HepG2 (cell line): ENCODE measurements around the gene KDM6B. TPM values are rescaled to one million over a fixed set of nuclear protein-coding genes. Genes with fewer than 3 reads are reported as not detected.

Source experiments
- FOSL2 ChIP-seq: sonication (generic); formaldehyde crosslinking; IDR thresholded peaks from 2 replicates; pipeline ENCODE4 v1.4.0; 2020; ENCODE audit warnings: missing genetic modification reagents
- HNF4G ChIP-seq, 2 experiments: sonication (generic) in 1 of 2; formaldehyde crosslinking in 1 of 2; IDR thresholded peaks; 2 replicates each; pipeline versions ENCODE4 v1.4.0 to v1.6.1; 2011 to 2020; ENCODE audit warnings: borderline replicate concordance in 2 of 2, low read depth in 2 of 2, mild to moderate bottlenecking in 2 of 2, low read length in 1 of 2, missing genetic modification reagents in 1 of 2, moderate library complexity in 1 of 2
- KDM4B ChIP-seq: sonication (generic); formaldehyde crosslinking; IDR thresholded peaks from 2 replicates; pipeline ENCODE4 v1.4.0; 2020; ENCODE audit warnings: missing genetic modification reagents
- MLLT10 ChIP-seq: sonication (generic); formaldehyde crosslinking; IDR thresholded peaks from 2 replicates; pipeline ENCODE4 v1.4.0; 2020; ENCODE audit warnings: missing genetic modification reagents
- NBN ChIP-seq: fragments of 450-650 bp; conservative IDR thresholded peaks from 2 replicates; pipeline ENCODE4 v1.6.1; 2017
- NFE2L2 ChIP-seq: fragments of 150-350 bp; IDR thresholded peaks from 2 replicates; pipeline ENCODE4 v1.6.1; 2014; ENCODE audit warnings: low read length
- NR0B2 ChIP-seq: sonication (generic); formaldehyde crosslinking; IDR thresholded peaks from 2 replicates; pipeline ENCODE4 v1.4.0; 2020; ENCODE audit warnings: mild to moderate bottlenecking, missing genetic modification reagents
- PAWR ChIP-seq: sonication (generic); formaldehyde crosslinking; IDR thresholded peaks from 2 replicates; pipeline ENCODE4 v1.4.0; 2020; ENCODE audit warnings: missing genetic modification reagents, mild to moderate bottlenecking, borderline replicate concordance
- RFXAP ChIP-seq: sonication (generic); formaldehyde crosslinking; IDR thresholded peaks from 2 replicates; pipeline ENCODE4 v1.4.0; 2020; ENCODE audit warnings: missing genetic modification reagents, borderline replicate concordance
- SALL2 ChIP-seq: sonication (generic); formaldehyde crosslinking; IDR thresholded peaks from 2 replicates; pipeline ENCODE4 v1.8.1; 2023; ENCODE audit warnings: mild to moderate bottlenecking, missing genetic modification reagents, inconsistent platforms
- TCF7L2 ChIP-seq: IDR thresholded peaks from 2 replicates; pipeline ENCODE4 v1.6.1; 2011; ENCODE audit warnings: mild to moderate bottlenecking, low read depth, low read length, moderate library complexity
- TFDP1 ChIP-seq: IDR thresholded peaks from 2 replicates; pipeline ENCODE4 v1.6.1; 2016; ENCODE audit warnings: missing compliant biosample characterization, missing genetic modification reagents, borderline replicate concordance
- ZNF326 ChIP-seq: sonication (generic); formaldehyde crosslinking; IDR thresholded peaks from 2 replicates; pipeline ENCODE4 v1.4.0; 2020; ENCODE audit warnings: missing genetic modification reagents, borderline replicate concordance
- ZNF772 ChIP-seq: sonication (generic); formaldehyde crosslinking; IDR thresholded peaks from 2 replicates; pipeline ENCODE4 v1.5.0; 2020; ENCODE audit warnings: mild to moderate bottlenecking, missing genetic modification reagents
- polyA plus RNA-seq, 8 experiments: library from polyadenylated mRNA; depleted of rRNA in 3 of 8; stranded (reverse) in 7 of 8; unstranded in 1 of 8; fragments of >200 nt; fragmentation: Illumina TruSeq in 4 of 8; extraction: Trizol in 4 of 8; gene quantifications; 2 replicates each; pipeline versions ENCODE4 v1.2.1 to v1.2.3, GENCODE V29; 2011 to 2016; ENCODE audit warnings: low read depth in 4 of 8, missing spikeins in 1 of 8, mixed read lengths in 1 of 8; ENCODE audit not compliant: insufficient read depth in 1 of 8
- total RNA-seq, 5 experiments: library from RNA; depleted of rRNA; stranded (reverse); fragments of >200 nt; fragmentation: Illumina TruSeq; extraction: Trizol; gene quantifications; 2 replicates each; pipeline ENCODE4 v1.2.3, GENCODE V29; 2016; ENCODE audit warnings: low read depth in 1 of 5
- TF ChIP-seq, protein P1 (sequence below): sonication (generic); formaldehyde crosslinking; IDR thresholded peaks from 2 replicates; pipeline ENCODE4 v1.4.0; 2020; ENCODE audit warnings: mild to moderate bottlenecking, missing genetic modification reagents, borderline replicate concordance
- TF ChIP-seq, protein P2 (sequence below): sonication (generic); formaldehyde crosslinking; IDR thresholded peaks from 2 replicates; pipeline ENCODE4 v1.5.0; 2020; ENCODE audit warnings: mild to moderate bottlenecking, missing genetic modification reagents, borderline replicate concordance

The KDM6B gene
- total and polyA plus RNA-seq, 2 of the 13 experiments (the other 11 are each of a cell fraction or from before 2014, with no cell fraction given) = 1.3 to 2.1 TPM

DNA sequence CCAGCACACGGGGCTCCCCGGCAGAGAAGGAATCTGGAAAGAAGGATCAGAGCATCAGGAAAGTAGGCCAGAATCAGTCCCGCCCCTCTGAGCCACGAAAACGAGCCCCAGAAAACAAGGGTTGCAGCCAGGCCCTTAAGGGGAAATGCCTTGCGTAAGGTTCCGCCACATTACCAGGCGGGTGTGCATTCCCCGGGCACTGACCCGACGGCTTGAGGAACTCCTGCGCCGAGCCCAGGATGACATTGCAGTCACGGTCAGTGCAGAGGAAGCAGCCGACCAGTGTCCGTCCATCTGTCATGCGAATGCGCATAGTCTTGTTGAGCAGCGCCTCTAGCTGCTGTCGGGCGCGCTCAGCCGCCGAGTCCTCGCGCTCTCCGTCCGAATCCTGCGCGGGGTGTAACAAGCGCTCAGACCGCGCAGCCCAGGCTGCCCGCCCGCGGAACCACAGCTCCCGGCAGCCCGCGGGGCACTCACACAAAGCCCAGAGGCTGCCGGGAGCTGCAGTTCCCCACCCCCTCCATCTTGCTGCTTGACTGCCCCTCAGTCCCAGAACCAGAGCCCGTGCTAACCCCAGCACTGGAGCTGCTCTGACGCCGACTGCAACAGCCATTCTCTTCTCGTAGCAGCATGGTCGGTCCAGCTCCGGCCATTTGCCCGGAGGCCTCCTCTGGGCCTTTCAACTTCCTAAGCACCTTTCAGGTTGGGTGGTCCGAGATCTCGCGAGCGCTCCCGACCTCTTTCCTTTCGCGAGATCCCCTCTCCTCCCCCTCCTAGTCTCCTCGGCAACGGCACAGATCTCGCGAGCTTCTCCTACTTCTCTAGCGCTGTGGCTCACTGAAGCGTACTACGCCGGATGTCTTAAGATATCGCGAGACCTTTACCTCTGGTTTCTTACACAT is 23.0 kb downstream of the KDM6B start, which contains the start of gene NAA38 (continued):
- TF ChIP-seq NR0B2 (CRISPR knock-in tag) (no peak), TCF7L2 (no peak), TFDP1 (CRISPR knock-in tag) (peak; percentile 84), HNF4G (IDR thresholded peaks at IDR 0.05; ENCODE audit: borderline replicate concordance, low read depth, low read length) (no peak), HNF4G (CRISPR knock-in tag; IDR thresholded peaks at IDR 0.05; ENCODE audit: borderline replicate concordance, low read depth) (no peak), FOSL2 (CRISPR knock-in tag) (no peak), RFXAP (CRISPR knock-in tag) (no peak), KDM4B (CRISPR knock-in tag) (0 out of 2 replicates have a peak, but pooled peaks have one; percentile 53), ZNF326 (no peak), ZNF772 (CRISPR knock-in tag) (peak; percentile 32; the same call in 1 of the 2 replicates), NFE2L2 (no peak), PAWR (no peak), SALL2 (peak; percentile 68; the same call in 1 of the 2 replicates), NBN (no peak), MLLT10 (no peak)
- TF ChIP-seq, protein P1, sequence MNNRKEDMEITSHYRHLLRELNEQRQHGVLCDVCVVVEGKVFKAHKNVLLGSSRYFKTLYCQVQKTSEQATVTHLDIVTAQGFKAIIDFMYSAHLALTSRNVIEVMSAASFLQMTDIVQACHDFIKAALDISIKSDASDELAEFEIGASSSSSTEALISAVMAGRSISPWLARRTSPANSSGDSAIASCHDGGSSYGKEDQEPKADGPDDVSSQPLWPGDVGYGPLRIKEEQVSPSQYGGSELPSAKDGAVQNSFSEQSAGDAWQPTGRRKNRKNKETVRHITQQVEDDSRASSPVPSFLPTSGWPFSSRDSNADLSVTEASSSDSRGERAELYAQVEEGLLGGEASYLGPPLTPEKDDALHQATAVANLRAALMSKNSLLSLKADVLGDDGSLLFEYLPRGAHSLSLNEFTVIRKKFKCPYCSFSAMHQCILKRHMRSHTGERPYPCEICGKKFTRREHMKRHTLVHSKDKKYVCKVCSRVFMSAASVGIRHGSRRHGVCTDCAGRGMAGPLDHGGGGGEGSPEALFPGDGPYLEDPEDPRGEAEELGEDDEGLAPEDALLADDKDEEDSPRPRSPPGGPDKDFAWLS (CRISPR knock-in tag) = no peak
- TF ChIP-seq, protein P2, sequence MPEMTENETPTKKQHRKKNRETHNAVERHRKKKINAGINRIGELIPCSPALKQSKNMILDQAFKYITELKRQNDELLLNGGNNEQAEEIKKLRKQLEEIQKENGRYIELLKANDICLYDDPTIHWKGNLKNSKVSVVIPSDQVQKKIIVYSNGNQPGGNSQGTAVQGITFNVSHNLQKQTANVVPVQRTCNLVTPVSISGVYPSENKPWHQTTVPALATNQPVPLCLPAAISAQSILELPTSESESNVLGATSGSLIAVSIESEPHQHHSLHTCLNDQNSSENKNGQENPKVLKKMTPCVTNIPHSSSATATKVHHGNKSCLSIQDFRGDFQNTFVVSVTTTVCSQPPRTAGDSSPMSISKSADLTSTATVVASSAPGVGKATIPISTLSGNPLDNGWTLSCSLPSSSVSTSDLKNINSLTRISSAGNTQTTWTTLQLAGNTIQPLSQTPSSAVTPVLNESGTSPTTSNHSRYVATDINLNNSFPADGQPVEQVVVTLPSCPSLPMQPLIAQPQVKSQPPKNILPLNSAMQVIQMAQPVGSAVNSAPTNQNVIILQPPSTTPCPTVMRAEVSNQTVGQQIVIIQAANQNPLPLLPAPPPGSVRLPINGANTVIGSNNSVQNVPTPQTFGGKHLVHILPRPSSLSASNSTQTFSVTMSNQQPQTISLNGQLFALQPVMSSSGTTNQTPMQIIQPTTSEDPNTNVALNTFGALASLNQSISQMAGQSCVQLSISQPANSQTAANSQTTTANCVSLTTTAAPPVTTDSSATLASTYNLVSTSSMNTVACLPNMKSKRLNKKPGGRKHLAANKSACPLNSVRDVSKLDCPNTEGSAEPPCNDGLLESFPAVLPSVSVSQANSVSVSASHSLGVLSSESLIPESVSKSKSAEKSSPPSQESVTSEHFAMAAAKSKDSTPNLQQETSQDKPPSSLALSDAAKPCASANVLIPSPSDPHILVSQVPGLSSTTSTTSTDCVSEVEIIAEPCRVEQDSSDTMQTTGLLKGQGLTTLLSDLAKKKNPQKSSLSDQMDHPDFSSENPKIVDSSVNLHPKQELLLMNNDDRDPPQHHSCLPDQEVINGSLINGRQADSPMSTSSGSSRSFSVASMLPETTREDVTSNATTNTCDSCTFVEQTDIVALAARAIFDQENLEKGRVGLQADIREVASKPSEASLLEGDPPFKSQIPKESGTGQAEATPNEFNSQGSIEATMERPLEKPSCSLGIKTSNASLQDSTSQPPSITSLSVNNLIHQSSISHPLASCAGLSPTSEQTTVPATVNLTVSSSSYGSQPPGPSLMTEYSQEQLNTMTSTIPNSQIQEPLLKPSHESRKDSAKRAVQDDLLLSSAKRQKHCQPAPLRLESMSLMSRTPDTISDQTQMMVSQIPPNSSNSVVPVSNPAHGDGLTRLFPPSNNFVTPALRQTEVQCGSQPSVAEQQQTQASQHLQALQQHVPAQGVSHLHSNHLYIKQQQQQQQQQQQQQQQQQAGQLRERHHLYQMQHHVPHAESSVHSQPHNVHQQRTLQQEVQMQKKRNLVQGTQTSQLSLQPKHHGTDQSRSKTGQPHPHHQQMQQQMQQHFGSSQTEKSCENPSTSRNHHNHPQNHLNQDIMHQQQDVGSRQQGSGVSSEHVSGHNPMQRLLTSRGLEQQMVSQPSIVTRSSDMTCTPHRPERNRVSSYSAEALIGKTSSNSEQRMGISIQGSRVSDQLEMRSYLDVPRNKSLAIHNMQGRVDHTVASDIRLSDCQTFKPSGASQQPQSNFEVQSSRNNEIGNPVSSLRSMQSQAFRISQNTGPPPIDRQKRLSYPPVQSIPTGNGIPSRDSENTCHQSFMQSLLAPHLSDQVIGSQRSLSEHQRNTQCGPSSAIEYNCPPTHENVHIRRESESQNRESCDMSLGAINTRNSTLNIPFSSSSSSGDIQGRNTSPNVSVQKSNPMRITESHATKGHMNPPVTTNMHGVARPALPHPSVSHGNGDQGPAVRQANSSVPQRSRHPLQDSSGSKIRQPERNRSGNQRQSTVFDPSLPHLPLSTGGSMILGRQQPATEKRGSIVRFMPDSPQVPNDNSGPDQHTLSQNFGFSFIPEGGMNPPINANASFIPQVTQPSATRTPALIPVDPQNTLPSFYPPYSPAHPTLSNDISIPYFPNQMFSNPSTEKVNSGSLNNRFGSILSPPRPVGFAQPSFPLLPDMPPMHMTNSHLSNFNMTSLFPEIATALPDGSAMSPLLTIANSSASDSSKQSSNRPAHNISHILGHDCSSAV = no peak
